ENCODE measurements around the gene IMPG1. TPM values are rescaled to one million over a fixed set of nuclear protein-coding genes. Genes with fewer than 3 reads are reported as not detected.
A peak's percentile ranks its signal among the peaks of the same experiment; 100 is the strongest.

The IMPG1 gene, protein sequence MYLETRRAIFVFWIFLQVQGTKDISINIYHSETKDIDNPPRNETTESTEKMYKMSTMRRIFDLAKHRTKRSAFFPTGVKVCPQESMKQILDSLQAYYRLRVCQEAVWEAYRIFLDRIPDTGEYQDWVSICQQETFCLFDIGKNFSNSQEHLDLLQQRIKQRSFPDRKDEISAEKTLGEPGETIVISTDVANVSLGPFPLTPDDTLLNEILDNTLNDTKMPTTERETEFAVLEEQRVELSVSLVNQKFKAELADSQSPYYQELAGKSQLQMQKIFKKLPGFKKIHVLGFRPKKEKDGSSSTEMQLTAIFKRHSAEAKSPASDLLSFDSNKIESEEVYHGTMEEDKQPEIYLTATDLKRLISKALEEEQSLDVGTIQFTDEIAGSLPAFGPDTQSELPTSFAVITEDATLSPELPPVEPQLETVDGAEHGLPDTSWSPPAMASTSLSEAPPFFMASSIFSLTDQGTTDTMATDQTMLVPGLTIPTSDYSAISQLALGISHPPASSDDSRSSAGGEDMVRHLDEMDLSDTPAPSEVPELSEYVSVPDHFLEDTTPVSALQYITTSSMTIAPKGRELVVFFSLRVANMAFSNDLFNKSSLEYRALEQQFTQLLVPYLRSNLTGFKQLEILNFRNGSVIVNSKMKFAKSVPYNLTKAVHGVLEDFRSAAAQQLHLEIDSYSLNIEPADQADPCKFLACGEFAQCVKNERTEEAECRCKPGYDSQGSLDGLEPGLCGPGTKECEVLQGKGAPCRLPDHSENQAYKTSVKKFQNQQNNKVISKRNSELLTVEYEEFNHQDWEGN
- under 1 TPM; 0.19 to 0.98 (median 0.81) TPM for polyA plus RNA-seq (ENCODE audit: insufficient read length in 10 of 10)
- long read RNA-seq, donor 1, result 0 reads
- long read RNA-seq, donor 2, result 0 reads
- long read RNA-seq, donor 3, result 0 reads
- long read RNA-seq, donor 4, result 0 reads
- long read RNA-seq, donor 5, result 0 reads
- long read RNA-seq, donor 6, result 0 reads
- long read RNA-seq, donor 7, result 0 reads
- long read RNA-seq, donor 8, result 0 reads
- long read RNA-seq, donor 9, result 0 reads

DNA sequence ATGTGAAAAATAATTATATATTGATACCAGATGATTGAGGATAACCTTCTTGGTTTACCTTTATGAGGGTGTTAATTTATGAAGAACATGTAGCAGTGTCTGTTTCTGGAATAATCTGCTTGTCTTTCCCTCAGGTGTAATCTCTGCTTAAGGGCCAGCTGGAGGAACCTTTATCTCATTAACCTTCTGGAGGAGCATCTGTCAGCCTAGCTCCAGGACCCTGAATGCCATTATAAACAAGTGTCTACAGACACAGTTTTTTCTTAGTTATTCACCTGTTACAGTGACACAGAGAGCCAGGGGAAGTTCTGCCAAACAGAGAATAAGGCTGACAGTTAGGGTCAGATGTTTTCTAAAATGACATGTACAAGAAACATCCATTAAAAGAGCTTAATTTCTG, at the start of gene IMPG1:
IMPG1 (minus strand) TSS at position 101 of the 400 bp plus-strand sequence. CDS start 174 bp downstream, outside the sequence.
- no peak for DNase-seq

DNA sequence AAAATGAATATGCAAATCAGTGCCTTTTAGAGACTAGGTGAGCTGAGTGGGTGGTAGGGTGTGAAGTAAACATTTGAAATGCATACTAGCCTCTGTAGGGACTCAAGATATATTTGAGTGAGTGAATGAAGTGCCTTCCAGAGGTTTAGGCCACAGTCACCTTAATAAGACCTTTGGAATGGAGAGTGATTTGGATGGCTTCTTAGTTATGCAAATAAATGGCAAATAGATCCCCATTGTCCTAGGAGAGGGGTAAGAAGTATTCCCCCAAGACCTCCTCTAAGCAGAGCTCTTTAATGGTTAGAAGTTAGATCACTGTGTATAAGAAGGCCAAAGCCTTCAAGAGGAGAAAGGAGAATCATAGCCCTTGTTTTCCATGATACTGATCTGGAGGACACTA, 47.8 kb upstream of the IMPG1 start:
- DNase-seq, result no peak

DNA sequence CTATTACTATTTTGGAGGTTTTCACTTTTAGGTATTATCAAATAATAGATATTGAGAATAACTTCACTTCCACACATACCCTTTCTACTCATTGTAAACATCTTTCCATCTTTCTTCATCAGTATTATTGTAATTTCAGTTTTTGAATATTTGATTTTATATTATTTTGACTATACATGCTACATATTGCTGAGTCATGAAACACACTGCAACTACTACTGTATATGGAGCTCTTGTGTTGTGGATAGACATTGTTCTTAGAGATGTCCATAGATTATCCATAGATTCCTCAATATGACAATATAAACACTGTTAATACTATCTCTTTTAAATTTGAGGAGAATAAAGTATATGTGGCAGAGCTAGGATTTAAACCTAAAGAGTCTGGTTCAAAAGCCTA, 819 bp upstream of the IMPG1 start:
- DNase-seq, result no peak

DNA sequence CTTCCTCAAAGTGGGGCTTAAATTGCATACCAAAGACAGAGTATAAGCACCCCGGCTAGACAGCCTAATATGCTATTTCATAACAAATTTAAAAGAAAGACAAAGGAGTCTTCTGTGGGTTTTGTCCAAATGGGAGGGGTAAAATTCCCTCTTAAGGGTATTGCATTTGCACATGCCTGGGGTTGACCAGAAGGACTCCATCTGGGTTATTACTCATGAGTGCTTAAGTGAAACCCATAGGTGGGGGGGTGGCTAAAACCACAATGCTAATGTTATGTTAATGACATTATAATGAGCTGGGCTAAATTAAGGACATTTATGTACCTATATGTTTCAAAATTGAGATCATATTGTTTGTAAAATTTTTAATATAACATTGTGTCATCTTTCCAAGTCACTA, 15.0 kb downstream of the IMPG1 start:
- DNase-seq, result no peak

DNA sequence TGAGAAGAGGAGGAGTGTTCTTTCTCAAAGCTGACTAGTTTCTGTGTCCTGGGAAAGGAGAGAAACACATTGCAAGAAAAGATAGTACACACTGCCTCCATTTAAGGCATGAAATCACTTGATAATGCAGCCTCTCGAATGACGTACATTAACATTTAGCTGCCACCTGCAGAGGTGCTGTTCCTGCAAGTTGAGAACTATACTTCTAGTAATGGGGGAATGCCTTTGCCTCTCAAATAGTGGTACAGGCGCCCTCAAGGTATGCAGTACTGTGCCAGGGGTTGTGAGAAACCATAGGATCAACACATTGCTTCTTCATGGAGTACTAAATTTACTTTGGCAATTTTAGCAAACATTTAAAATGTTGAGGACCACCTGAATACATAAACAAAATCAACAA, 20.1 kb downstream of the IMPG1 start:
- no peak for DNase-seq

DNA sequence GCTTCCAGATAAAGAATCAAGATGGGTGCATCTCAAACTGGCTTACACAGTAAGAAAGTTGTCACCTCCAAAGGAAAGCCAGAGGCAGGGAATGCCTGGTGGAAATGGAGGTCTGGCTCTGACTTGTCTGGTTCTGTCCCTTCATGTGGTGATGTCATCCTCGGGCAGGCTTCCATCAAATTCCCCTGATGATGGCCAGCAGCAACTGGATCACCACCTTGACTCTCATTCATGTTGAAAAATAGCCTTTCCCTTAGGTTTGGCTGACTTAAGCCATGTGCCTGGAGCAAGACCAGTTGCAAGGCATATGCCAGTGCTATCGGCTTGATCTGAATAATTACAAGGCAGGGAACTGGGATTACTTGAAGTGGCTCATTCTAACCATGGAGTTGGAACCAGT, 28.8 kb downstream of the IMPG1 start:
- peak in 1 of 3 donors; percentile 3 for DNase-seq

DNA sequence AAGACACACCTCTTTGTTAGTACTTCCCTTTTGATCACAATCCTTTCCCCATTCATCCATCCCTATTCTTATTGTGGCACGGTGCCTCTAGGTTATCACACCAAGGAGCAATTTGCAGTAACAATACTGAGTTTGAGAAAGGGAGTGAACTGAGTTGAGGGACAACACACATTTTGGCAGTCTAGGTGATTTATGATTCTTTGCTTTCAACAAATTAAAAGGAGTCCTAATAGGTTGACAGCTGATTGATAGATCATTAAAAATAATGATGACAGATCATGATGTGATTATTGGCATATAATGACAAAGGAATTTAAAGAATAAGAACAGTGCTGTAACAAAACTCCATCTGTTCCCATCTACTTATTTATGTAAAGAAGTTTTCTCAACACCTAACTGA, 36.7 kb downstream of the IMPG1 start:
- DNase-seq, result no peak

DNA sequence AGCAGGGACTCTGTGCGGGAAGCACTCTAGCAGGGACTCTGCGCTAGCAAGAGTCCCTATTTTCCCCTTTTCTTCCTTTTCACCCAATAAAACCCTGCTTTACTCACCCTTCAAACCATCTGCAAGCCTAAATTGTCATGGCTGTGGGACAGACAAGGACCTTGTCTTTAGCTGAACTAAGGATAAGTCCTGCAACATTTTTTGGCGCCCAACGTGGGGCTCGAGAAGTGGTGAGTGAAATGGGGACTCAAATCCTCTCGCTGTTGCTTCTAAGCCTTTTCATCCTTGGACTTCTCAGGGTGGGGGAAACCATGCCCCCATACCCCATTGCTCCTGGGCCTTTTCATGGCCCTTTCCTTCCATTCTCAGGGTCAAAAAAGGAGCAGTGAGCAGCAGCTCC, 46.4 kb downstream of the IMPG1 start:
- peak in 1 of 3 donors; percentile 1 for DNase-seq

DNA sequence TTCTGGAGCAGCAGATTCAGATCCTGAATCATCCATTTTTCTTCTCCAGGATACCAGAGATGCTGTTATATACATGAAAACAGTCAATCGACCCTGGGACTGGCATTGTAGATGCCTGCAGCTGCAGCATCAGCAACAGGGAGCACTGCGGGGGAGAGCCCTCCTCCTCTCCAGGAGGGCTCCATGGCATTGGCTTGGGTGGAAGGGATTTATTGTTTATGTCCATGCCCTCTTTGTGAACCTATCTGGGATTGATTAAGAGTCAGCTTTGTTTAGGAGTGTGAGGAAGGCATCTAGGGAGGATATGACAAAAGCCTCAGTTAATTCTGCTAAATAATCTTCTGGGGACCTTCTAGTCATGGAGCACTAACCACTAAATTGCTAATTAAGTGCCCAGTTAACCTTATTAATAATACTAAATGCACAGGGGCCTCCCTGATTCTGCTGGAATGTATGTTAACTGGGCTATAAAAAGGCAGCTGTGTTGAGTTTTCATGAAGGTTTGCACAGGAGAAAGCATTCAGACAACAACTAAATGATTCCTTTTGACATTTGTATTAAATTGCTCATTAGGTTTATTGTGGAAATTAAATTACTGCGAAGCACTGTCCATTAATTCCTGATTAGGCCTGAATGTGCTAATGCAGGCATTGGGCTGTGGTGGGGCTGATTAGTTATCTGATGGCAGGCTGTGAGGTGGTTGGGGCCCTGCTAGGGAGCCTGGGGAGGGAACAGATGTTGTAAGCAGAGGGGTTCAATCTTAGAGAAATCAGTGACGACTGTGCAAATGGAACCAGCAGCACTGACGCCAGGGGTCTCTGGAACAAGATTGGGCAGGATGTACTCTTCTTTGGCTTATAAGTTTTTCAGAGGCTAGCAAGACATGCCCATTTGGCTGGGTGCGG, 57.6 kb downstream of the IMPG1 start:
- DNase-seq, result no peak

DNA sequence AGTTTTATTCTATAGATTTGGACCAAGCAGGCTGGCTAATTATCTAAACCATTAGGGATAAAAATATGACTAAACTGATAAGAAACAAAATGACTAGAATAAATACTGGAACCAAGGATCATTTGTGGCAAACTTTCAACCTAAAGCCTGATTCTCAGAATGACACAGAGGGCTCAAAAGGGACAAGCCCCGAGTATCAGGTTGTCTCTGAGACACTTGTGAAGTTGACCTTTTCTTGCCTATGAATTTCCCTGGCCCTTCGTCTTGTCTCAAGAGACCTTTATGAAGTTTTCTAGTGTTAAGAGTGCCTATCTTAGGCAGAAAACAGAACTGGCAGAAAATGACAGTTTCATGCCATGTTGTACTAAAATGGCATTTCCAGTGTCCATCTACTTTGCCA, 68.3 kb downstream of the IMPG1 start:
- no peak for DNase-seq

DNA sequence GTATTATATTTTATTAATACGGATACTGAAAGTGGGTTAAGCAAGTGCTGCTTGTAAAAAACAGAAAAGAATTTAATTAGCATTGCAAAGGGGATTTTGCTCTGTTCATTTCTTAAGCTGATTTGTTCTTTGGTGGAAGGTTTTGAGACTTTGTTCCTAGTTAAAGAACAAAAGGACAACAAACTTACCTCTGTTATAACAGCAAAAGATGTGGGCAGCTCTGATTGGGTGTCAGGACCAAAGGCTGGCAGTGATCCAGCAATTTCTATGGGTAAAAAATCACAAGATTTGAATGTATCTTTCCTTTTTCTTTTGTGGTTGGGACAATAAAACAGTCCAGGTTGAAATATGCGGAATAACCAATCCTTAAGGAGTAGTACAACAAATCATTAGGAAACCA, 68.8 kb downstream of the IMPG1 start:
- no peak for DNase-seq

DNA sequence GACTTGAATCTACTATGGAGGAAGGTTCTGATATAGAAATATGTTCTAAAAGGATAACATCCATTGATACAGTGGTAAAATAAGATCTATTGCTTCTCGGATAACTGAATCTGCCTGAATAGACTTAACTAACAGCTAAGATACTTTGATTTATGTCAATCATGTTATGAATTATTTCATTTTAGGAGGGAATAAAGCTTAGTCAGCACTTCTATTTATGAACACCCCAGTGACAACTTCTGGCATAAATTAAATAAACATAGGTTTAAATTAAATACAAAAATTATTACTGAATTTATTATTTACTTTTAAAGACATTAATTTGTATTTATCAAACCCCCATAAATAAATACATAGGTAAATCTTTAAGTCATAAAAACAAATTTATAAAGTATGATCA, 69.3 kb downstream of the IMPG1 start:
- DNase-seq, result no peak

DNA sequence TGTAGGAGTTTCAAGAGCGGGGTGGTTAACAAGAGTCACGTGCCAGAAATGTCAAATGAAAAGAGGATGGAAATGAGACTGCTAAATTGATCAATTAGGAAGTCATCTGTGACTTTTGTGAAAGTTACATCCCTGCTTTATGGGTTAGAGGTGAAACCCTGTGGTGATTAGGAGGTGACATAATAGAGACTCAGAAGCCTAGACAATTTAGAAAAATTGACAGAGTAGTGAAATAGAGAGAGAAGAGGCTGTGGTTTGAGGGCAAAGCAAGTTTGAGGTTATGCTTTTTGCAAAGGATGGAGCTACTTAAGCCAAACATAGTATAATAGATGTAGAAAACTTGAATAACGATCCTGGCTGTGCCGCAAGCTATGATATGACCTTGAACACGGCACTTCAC, 71.8 kb downstream of the IMPG1 start:
- DNase-seq, result no peak

DNA sequence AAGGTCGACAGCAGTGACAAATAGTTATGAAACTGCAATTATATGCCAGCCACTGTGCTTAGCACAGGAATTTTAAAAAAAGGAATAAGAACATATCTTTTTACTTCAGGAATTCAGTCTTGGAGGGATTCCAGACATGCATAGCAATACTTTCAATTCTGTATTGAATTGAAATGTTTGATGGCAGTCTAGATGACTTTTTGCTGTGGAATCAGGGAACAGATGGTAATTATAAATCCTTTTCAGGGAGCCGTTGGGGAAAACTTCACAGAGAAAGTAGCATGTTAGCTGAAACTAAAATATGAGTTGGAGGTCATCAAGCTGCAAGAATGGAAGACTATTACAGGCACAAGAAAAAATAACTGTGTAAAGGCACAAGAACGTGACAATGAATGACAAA, 74.8 kb downstream of the IMPG1 start:
- DNase-seq, result peak in 1 of 3 donors; percentile 12

DNA sequence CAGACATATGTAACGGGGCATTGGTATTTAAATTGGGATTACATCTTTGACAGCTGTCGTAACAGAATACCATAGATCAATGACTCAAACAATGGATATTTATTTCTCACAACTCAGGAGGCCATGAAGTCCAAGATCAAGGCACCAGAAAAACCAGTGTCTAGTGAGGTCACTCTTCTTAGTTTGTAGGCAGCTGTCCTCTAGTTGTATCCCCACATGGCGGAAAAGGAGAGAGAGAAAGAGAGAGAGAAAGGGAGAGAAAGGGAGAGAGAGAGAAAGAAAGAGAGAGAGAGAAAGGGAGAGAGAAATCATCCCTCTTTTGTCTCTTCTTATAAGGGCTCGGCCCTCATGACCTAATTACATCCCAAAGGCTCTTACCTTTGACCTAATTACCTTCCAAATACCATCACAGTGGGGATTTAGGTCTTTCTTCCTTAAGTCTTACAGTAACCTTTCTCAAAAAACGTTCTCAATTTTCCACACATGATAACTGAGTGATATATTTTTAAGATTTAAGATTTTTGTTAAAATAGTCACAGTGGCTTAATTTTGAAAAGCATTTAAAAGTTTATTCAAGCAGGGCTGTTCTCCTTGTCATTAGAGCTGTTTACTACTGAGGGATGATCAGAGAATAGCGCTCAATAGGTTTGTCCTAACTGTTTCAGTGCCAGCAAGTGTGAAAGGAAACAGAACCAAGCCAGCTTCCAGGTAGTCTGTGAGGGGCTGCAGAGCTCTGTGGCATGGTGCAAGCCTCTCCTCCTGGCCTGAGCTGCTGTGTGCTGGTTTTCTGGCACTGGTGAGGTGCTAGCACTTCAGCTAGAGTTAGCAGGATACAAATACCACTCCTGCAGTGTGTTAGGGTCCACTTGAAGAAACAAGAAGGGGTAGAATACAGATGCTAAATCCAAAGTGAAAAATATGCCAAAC, 79.0 kb downstream of the IMPG1 start:
- DNase-seq, result no peak

DNA sequence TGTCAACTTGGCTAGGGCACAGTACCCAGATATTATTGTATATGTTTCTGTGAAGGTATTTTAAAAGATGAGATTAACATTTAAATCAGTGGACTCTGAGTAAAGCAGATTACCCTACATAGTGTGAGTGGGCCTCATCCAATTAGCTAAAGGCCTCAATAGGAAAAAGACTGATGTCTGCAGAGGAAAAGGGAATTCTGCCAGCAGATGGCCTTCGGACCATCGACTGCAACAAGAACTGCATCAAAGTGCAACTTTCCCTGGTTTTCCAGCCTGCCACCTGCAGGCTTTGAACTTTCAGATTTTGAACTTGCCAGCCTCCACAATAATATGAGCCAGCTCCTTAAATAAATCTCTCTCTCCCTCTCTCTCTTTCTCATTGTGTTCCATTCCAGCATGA, 80.5 kb downstream of the IMPG1 start:
- no peak for DNase-seq

DNA sequence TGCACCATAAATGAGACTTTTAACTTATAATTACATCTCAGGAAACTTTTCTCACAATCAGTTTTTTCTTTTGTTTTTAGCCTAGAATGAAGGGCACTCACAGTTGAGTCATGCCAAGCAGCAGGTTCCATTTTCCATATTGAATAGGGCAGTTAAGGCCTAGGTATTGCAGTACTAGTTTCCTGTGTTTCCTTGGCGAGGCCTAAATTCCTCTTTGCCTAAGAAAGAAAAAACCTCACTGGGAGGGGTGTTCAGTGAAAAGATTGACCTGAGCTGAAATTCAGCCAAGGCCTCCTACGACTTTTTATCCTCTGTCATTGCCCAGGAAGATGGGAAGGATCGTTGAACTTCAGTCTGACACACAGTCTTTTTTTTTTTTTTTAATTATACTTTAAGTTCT, 85.5 kb downstream of the IMPG1 start:
- DNase-seq, result no peak

DNA sequence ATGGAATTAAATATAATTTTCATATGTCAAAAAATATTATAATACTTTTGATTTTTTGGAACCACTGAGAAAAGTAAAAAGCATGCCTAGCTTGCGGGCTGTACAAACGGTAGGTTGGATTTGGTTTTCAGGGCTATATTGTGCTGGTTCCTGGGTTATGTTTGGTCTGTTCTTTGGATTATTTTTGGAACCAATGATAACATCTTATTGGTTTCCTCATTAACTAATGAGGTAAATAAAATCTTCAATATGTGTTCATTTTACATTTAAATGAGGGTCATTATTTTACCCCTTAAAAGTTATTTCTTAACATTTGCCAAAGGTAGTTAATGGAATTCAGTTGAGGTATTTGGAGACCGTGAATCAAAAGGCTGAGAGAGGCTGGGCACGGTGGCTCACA, 96.6 kb downstream of the IMPG1 start:
- DNase-seq, result no peak

DNA sequence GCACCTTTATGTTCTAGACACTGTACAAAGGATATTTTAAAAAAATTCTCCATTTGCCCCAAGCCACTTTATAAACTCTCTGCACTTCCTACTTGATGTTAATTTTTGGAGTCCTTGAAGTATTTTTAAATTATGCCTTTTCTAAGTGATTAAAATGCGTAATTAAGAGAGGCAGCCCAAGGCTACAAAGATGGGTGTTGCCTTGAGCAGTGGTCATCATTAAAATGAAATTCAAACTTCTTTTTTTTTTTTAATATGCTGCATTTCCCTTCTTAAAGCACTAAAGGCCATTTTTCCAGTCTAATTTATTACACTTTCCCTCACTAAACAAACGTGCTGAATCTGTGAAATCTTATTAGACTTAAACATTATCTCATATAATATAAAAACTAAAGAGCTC, 102.4 kb downstream of the IMPG1 start:
- no peak for DNase-seq

DNA sequence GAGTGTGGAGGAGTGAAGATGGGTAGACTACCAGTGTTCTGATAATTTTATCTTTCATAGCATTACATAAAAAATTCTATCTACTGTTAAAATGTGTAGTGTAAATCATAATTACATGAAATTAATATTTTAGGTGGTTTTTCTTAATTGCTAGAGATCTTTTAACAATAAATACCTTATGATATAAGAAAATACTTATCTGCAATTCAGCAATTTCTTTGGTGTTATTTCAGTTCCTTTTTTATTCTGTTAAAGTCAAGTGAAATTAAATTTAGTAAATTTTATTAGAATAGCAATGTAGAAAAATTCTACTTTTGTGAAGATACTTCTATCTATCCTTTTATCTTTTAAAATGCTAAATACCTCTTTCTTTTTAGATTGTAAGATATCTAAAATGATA, 104.3 kb downstream of the IMPG1 start:
- no peak for DNase-seq

DNA sequence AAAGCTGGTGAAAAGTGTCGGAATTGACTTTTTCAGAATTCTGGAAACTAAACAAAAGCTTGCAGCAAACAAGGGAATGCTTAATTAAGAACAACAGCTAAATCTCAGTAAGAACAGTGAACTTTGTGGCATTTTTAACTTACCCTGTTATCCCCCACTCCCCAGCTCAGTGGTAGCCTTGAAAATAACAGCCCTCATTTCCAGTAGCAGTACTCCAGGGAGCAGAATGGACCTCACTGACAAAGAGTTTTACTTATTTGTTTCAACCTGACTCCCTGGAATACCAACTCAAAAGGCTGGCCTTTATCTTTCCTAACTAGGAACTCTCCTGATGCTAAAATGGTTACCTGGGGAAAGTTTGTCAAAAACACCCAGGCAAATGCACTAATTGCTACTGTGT, 108.9 kb downstream of the IMPG1 start:
- no peak for DNase-seq
